HG03139 (cell line): ENCODE measurements around the gene GAK.
A peak's percentile ranks its signal among the peaks of the same experiment; 100 is the strongest.
"Not testable (repeated sequence)": the region's sequence is repeated elsewhere in the genome, so short reads cannot be mapped to it uniquely, and the experiment has no call there.

ENCODE experiments used
- ATAC-seq: cut with Tn5 transposase; IDR thresholded peaks from one replicate; pipeline ENCODE4 v1.9.1; 2021; ENCODE audit not compliant: unreplicated experiment

The GAK gene

GRCh38 chr4:931960-932712, at the start of gene GAK, which contains the start of gene TMEM175:
Gene GAK (minus strand): TSS chr4:932316. CDS start chr4:932187, 129 bp downstream.
Gene TMEM175 (plus strand): TSS chr4:932460. CDS start chr4:947740, 15,280 bp downstream.
- peak; percentile 90 for ATAC-seq

DNA sequence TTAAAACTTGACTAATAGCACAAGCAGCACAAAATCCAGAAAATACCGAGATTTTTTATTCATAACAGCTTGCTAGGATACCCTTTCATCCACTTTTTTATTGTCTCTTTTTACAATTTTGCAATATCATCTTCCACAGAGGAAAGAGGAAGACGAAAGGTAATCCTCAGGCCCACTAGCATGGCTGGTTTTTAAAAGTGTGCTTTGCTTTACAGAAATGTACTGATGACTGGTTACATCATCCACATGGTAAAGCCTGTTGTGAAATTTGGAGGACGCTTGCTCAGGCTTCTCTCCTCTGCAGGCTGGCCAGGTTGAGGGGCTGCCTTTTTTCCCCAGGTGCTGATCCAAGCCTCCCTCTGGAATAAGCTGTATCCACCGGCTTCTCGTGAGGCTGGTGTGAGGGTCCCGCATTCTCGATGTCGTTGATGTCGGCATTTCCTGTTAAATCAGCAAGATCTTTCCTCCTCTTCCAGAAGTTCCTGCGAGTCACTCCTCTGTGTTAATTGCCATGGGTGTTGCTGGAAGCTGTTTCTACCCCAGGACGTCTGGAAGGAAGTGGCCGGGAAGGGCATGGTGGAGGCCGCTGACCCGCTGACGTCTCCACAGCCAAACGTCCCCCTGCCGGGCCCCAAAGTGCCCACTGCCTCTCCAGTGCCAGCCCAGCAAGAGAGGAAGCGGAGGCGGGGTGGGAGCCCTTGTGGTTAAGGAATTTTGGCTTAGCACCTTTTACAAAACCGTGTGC, 47.0 kb upstream of the GAK start:
- no peak for ATAC-seq

DNA sequence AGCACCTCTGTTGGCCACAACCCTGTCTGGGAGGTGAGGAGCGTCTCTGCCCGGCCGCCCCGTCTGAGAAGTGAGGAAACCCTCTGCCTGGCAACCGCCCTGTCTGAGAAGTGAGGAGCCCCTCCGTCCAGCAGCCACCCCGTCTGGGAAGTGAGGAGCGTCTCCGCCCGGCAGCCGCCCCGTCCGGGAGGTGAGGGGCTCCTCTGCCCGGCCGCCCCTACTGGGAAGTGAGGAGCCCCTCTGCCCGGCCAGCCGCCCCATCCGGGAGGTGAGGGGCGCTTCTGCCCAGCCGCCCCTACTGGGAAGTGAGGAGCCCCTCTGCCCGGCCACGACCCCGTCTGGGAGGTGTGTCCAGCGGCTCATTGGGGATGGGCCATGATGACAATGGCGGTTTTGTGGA, 43.9 kb upstream of the GAK start:
- not testable (repeated sequence) for ATAC-seq

DNA sequence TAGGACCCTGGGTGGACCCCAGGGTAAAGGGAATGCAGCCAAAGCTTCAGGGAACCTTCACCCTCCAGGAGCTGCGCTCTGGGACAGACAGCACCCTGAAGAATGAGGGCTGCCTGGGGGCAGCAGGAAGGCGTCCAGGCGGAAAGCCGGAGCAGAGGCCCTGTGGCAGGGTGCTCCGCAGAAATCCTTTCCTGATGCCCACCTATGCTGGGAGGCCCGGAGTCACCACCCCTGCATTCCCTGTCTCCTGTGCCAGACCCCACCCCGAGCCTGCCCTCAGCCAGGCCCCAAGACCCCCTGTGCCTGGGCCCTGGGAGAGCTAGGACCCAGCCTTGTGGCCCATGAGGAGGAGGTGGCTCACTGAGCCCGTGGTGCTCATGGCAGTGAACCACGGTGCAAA, 42.6 kb upstream of the GAK start:
- ATAC-seq: no peak

DNA sequence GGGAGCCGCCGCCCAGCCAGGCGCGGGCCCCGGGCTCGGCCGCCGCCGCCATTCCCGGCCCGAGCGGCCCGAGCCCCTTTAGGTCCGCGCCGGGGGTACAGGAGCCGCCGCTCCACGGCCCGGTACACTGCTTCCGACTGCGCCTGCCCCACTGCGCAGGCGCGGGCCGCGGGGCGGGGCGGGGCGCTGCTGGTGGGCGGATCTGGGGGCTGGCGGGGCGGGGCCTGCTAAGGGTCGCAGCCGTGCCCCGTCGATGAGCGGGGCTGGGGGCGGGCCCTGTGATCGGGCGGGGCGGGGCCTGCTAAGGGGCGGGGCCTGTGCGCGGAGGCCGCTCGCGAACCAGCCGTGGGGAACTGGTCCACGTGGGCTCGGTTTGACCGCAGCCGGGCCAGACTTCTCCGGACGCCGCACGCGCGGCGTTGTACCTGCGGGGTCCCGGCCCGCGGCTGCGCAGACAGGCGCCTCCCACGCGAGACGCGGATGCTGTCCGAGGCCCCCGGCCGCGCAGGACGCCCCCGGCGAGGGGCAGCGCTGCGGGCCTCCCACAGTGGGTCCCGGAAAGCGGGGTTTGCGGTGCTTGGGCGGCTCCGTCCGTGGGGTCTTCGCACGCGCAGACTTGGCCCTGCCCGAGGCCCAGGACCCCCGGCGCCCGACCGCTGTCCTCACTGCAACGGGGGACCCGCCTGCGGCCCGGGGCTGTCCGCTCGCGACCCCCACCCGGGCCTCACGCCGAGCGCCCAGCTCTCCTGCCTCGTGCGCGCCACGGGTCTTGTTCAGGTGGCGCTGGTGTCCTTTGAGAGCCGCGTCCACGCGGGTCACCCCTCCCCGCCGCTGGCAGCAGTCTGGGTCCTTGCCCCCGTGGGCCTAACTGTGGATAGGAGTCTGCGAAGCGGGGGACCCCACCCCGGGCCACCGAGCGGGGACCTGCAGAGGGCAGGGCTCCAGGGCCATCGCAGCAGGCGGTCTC, 41.6 kb upstream of the GAK start, which contains the start of gene DGKQ:
DGKQ (minus strand) TSS at position 139 of the 967 bp plus-strand sequence; CDS start at position 52, 87 bp downstream.
- peak; percentile 55 for ATAC-seq

DNA sequence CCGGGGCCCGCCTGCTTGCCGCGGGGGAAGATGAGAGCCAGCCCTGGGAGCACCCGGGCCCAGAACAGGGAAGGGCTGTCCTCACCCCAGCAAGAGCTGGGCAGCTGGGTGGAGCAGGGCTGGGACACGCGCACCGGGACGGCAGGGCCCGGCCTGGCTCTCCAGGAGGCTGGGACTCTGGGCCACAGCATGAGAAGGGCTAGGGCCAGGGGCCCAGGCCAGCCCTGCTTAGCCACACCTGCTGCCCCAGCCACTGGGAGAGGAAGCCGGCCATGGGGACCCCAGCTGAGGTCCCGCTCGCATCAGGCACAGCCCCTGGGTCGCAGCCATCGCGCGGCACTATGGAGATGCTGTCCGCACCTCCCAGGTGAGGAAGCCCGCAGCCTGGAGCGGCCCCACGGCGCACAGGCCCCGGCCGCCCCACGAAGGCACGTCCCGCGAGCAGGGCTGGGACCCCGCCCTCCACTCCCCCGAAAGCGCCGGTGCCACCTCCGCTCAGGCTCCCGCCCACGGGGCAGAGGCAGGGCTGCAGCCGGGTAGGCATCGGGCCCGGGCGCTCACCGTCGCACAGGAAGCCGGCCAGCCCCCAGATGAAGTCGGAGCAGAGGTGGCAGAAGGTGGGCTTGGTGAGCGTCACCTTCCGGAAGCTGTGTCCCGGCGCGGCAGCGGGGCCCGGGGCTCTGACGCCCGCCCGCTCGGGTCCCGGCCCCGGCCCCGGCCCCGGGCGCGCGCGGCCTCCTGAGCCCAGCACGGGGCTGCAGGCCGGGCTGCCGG, 40.7 kb upstream of the GAK start:
- peak; percentile 34 for ATAC-seq

GRCh38 chr4:971666-972500, 39.8 kb upstream of the GAK start:
- no peak for ATAC-seq

- ATAC-seq: no peak
Observed at GRCh38 chr4:970854-971520, 38.9 kb upstream of the GAK start.

- ATAC-seq: no peak
Observed at GRCh38 chr4:970046-970745, 38.1 kb upstream of the GAK start.

DNA sequence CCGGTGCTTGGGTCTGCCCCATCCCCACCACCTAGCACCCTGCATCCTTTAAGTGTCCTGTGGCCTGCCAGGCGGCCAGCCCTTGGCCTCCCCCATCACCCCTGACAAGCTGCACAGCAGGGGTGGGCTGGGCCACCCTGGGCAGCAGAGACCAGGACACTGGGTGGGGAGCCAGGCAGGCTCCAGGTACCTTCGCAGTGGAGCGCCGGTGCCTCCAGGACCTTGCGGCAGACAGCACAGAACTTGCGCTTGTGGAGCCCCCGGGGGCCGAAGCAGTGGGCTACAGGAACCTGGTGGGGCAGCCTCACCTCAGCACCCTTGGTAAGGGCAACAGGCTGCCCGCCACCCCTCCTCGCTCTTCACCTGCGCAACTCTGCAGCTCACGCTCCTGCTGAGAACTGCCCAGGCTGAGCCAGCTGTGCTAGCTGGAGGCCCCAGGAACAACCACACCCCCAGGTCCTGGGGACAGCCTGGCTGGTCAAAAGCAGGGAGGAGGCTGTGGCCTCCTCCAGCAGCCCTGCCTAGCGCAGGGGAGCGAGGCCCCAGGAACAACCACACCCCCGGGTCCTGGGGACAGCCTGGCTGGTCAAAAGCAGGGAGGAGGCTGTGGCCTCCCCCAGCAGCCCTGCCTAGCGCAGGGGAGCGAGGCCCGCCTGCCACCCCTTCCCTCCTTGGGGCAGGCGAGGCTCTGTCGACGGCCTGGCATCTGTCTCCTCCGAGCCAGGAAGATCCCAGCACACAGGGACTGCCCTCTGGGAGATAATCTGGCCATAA, 36.7 kb upstream of the GAK start:
- ATAC-seq: no peak

- no peak for ATAC-seq
Observed at GRCh38 chr4:968221-968620, 36.1 kb upstream of the GAK start.

- no peak for ATAC-seq
Observed at GRCh38 chr4:967113-968104, 35.3 kb upstream of the GAK start.

GRCh38 chr4:966266-967112, 34.4 kb upstream of the GAK start:
- no peak for ATAC-seq

GRCh38 chr4:965766-966134, 33.6 kb upstream of the GAK start:
- no peak for ATAC-seq

GRCh38 chr4:965048-965765, 33.1 kb upstream of the GAK start:
- ATAC-seq: no peak
